Measurements from ENCODE around the gene RFPL1. TPM values are rescaled to one million over a fixed set of nuclear protein-coding genes. Genes with fewer than 3 reads are reported as not detected.
"Not testable (repeated sequence)": the region's sequence is repeated elsewhere in the genome, so short reads cannot be mapped to it uniquely, and the experiment has no call there.

Gene RFPL1
- total and polyA plus RNA-seq, 2 experiments from 2014 or later = not detected

GRCh38 chr22:29489127-29489780 is 50.9 kb downstream of the RFPL1 start:
- H3K9me2 ChIP-seq (ENCODE audit: insufficient read depth); H4K20me1 ChIP-seq (replicated peaks; ENCODE audit: insufficient read depth); DNase-seq (ENCODE audit: low spot score); H3K9me3 Mint-ChIP-seq; ATAC-seq; H3K4me1 Mint-ChIP-seq; H3K27ac Mint-ChIP-seq; H3K27ac ChIP-seq (ENCODE audit: low read depth); H2AFZ ChIP-seq; H3F3A ChIP-seq (replicated peaks; ENCODE audit: low read depth); H3K4me3 Mint-ChIP-seq; H3K27me3 ChIP-seq (ENCODE audit: insufficient read depth); H3K4me2 ChIP-seq; H3K27me3 Mint-ChIP-seq (ENCODE audit: insufficient read depth, low read depth, poor library complexity); H3K79me2 ChIP-seq (replicated peaks; ENCODE audit: insufficient read depth); H3K36me3 ChIP-seq (ENCODE audit: insufficient read depth); H3K4me1 ChIP-seq (ENCODE audit: insufficient read depth); H3K4me3 ChIP-seq: not testable (repeated sequence)
- peaks cover 38% of the 10 kb centered on the region for H3K36me3 Mint-ChIP-seq (ENCODE audit: low read depth)

GRCh38 chr22:29491012-29491411 is 52.6 kb downstream of the RFPL1 start:
- Histone ChIP-seq H3K4me3 (no peak overlapping the region), H2AFZ (no peak overlapping the region), H3K27me3 (ENCODE audit: insufficient read depth) (no peaks in the 10 kb centered on the region), H3K27ac (ENCODE audit: low read depth) (no peak overlapping the region), H3K9me2 (ENCODE audit: insufficient read depth) (no peaks in the 10 kb centered on the region), H3K4me1 (ENCODE audit: insufficient read depth) (no peaks in the 10 kb centered on the region), H4K20me1 (replicated peaks; ENCODE audit: insufficient read depth) (no peaks in the 10 kb centered on the region), H3K79me2 (replicated peaks; ENCODE audit: insufficient read depth) (no peaks in the 10 kb centered on the region), H3F3A (replicated peaks; ENCODE audit: low read depth) (no peaks in the 10 kb centered on the region), H3K36me3 (ENCODE audit: insufficient read depth) (peaks cover 8% of the 10 kb centered on the region; the same call in 1 of the 2 replicates), H3K4me2 (no peak overlapping the region)
- H3K27me3 Mint-ChIP-seq (ENCODE audit: insufficient read depth, low read depth, poor library complexity) = no peaks in the 10 kb centered on the region
- no peak overlapping the region for H3K27ac Mint-ChIP-seq
- ATAC-seq = no peak
- TF ChIP-seq ZNF114 (CRISPR knock-in tag; IDR thresholded peaks at IDR 0.05) = no peak
- TF ChIP-seq EZH2phosphoT487 (IDR thresholded peaks at IDR 0.05; ENCODE audit: unreplicated experiment) = no peak
- TF ChIP-seq POLR2AphosphoS5 (IDR thresholded peaks at IDR 0.05; ENCODE audit: low read depth) = no peak
- TF ChIP-seq, protein P1, sequence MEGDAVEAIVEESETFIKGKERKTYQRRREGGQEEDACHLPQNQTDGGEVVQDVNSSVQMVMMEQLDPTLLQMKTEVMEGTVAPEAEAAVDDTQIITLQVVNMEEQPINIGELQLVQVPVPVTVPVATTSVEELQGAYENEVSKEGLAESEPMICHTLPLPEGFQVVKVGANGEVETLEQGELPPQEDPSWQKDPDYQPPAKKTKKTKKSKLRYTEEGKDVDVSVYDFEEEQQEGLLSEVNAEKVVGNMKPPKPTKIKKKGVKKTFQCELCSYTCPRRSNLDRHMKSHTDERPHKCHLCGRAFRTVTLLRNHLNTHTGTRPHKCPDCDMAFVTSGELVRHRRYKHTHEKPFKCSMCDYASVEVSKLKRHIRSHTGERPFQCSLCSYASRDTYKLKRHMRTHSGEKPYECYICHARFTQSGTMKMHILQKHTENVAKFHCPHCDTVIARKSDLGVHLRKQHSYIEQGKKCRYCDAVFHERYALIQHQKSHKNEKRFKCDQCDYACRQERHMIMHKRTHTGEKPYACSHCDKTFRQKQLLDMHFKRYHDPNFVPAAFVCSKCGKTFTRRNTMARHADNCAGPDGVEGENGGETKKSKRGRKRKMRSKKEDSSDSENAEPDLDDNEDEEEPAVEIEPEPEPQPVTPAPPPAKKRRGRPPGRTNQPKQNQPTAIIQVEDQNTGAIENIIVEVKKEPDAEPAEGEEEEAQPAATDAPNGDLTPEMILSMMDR (conservative IDR thresholded peaks at IDR 0.05; ENCODE audit: low read depth in 2 of 2) = no peak
- TF ChIP-seq NANOG (IDR thresholded peaks at IDR 0.05; ENCODE audit: borderline replicate concordance) = no peak
- TF ChIP-seq JUNB (IDR thresholded peaks at IDR 0.05; ENCODE audit: unreplicated experiment) = no peak
- TF ChIP-seq EZH2 (IDR thresholded peaks at IDR 0.05; ENCODE audit: low read depth, unreplicated experiment) = no peak
- TF ChIP-seq ZNF331 (CRISPR knock-in tag; IDR thresholded peaks at IDR 0.05; ENCODE audit: low read depth) = no peak
- no peak for TF ChIP-seq CREB1 (CRISPR knock-in tag; IDR thresholded peaks at IDR 0.05; ENCODE audit: low read depth)
- TF ChIP-seq, protein P2, sequence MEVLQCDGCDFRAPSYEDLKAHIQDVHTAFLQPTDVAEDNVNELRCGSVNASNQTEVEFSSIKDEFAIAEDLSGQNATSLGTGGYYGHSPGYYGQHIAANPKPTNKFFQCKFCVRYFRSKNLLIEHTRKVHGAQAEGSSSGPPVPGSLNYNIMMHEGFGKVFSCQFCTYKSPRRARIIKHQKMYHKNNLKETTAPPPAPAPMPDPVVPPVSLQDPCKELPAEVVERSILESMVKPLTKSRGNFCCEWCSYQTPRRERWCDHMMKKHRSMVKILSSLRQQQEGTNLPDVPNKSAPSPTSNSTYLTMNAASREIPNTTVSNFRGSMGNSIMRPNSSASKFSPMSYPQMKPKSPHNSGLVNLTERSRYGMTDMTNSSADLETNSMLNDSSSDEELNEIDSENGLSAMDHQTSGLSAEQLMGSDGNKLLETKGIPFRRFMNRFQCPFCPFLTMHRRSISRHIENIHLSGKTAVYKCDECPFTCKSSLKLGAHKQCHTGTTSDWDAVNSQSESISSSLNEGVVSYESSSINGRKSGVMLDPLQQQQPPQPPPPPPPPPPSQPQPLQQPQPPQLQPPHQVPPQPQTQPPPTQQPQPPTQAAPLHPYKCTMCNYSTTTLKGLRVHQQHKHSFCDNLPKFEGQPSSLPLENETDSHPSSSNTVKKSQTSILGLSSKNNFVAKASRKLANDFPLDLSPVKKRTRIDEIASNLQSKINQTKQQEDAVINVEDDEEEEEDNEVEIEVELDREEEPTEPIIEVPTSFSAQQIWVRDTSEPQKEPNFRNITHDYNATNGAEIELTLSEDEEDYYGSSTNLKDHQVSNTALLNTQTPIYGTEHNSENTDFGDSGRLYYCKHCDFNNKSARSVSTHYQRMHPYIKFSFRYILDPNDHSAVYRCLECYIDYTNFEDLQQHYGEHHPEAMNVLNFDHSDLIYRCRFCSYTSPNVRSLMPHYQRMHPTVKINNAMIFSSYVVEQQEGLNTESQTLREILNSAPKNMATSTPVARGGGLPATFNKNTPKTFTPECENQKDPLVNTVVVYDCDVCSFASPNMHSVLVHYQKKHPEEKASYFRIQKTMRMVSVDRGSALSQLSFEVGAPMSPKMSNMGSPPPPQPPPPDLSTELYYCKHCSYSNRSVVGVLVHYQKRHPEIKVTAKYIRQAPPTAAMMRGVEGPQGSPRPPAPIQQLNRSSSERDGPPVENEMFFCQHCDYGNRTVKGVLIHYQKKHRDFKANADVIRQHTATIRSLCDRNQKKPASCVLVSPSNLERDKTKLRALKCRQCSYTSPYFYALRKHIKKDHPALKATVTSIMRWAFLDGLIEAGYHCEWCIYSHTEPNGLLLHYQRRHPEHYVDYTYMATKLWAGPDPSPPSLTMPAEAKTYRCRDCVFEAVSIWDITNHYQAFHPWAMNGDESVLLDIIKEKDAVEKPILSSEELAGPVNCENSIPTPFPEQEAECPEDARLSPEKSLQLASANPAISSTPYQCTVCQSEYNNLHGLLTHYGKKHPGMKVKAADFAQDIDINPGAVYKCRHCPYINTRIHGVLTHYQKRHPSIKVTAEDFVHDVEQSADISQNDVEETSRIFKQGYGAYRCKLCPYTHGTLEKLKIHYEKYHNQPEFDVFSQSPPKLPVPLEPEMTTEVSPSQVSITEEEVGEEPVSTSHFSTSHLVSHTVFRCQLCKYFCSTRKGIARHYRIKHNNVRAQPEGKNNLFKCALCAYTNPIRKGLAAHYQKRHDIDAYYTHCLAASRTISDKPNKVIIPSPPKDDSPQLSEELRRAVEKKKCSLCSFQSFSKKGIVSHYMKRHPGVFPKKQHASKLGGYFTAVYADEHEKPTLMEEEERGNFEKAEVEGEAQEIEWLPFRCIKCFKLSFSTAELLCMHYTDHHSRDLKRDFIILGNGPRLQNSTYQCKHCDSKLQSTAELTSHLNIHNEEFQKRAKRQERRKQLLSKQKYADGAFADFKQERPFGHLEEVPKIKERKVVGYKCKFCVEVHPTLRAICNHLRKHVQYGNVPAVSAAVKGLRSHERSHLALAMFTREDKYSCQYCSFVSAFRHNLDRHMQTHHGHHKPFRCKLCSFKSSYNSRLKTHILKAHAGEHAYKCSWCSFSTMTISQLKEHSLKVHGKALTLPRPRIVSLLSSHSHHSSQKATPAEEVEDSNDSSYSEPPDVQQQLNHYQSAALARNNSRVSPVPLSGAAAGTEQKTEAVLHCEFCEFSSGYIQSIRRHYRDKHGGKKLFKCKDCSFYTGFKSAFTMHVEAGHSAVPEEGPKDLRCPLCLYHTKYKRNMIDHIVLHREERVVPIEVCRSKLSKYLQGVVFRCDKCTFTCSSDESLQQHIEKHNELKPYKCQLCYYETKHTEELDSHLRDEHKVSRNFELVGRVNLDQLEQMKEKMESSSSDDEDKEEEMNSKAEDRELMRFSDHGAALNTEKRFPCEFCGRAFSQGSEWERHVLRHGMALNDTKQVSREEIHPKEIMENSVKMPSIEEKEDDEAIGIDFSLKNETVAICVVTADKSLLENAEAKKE (CRISPR knock-in tag; IDR thresholded peaks at IDR 0.05) = no peak
- TF ChIP-seq, protein P3, sequence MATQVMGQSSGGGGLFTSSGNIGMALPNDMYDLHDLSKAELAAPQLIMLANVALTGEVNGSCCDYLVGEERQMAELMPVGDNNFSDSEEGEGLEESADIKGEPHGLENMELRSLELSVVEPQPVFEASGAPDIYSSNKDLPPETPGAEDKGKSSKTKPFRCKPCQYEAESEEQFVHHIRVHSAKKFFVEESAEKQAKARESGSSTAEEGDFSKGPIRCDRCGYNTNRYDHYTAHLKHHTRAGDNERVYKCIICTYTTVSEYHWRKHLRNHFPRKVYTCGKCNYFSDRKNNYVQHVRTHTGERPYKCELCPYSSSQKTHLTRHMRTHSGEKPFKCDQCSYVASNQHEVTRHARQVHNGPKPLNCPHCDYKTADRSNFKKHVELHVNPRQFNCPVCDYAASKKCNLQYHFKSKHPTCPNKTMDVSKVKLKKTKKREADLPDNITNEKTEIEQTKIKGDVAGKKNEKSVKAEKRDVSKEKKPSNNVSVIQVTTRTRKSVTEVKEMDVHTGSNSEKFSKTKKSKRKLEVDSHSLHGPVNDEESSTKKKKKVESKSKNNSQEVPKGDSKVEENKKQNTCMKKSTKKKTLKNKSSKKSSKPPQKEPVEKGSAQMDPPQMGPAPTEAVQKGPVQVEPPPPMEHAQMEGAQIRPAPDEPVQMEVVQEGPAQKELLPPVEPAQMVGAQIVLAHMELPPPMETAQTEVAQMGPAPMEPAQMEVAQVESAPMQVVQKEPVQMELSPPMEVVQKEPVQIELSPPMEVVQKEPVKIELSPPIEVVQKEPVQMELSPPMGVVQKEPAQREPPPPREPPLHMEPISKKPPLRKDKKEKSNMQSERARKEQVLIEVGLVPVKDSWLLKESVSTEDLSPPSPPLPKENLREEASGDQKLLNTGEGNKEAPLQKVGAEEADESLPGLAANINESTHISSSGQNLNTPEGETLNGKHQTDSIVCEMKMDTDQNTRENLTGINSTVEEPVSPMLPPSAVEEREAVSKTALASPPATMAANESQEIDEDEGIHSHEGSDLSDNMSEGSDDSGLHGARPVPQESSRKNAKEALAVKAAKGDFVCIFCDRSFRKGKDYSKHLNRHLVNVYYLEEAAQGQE (IDR thresholded peaks at IDR 0.05; ENCODE audit: unreplicated experiment) = no peak
- H3K9me3 Mint-ChIP-seq = peaks cover 7% of the 10 kb centered on the region; the same call in 1 of the 3 replicates
- H3K4me3 Mint-ChIP-seq = no peak overlapping the region
- peaks cover 41% of the 10 kb centered on the region for H3K36me3 Mint-ChIP-seq (ENCODE audit: low read depth)
- DNase-seq (ENCODE audit: low spot score) = no peak
- H3K4me1 Mint-ChIP-seq = no peaks in the 10 kb centered on the region
